Mesothelial cell of epicardium (in vitro differentiated cells): ENCODE measurements around the gene S1PR3. TPM values are rescaled to one million over a fixed set of nuclear protein-coding genes. Genes with fewer than 3 reads are reported as not detected.
A peak's percentile ranks its signal among the peaks of the same experiment; 100 is the strongest.

ENCODE experiments used
- DNase-seq, 2 experiments: peaks; one replicate each; pipeline ENCODE4 v3.0.0; 2021; ENCODE audit warnings: low spot score in 2 of 2; ENCODE audit not compliant: unreplicated experiment in 2 of 2
- H3K27ac Mint-ChIP-seq: 2 replicates; pipeline ENCODE4 v1.8.0; 2021; ENCODE audit warnings: mixed read lengths
- H3K27me3 Mint-ChIP-seq: 2 replicates; pipeline ENCODE4 v1.8.0; 2021; ENCODE audit warnings: low read depth, mixed read lengths
- H3K36me3 Mint-ChIP-seq: 2 replicates; pipeline ENCODE4 v1.8.0; 2021; ENCODE audit warnings: mixed read lengths
- H3K4me1 Mint-ChIP-seq: 2 replicates; pipeline ENCODE4 v1.8.0; 2021; ENCODE audit warnings: mixed read lengths
- H3K4me3 Mint-ChIP-seq: 2 replicates; pipeline ENCODE4 v1.8.0; 2021; ENCODE audit warnings: mild to moderate bottlenecking, moderate library complexity, mixed read lengths
- H3K9me3 Mint-ChIP-seq: 2 replicates; pipeline ENCODE4 v1.8.0; 2021; ENCODE audit warnings: mixed read lengths
- CTCF ChIP-seq: fragments of 200-600 bp; sonication (generic); IDR thresholded peaks from one replicate; pipeline ENCODE4 v1.5.0; 2021; ENCODE audit warnings: antibody characterized with exemption; ENCODE audit not compliant: unreplicated experiment
- total RNA-seq: library from RNA; stranded (reverse); gene quantifications from 3 replicates; pipeline ENCODE4 v1.2.1, GENCODE V29; 2021

S1PR3 gene
- total RNA-seq, 1 donor from 2014 or later: 38.2 TPM

GRCh38 chr9:88993871-88994460, 2.7 kb downstream of the S1PR3 start:
- Mint-ChIP-seq H3K36me3 (no peaks in the 10 kb centered on the region), H3K4me1 (peaks cover 41% of the 10 kb centered on the region), H3K27me3 (peaks cover 12% of the 10 kb centered on the region), H3K9me3 (no peaks in the 10 kb centered on the region), H3K27ac (no peak overlapping the region), H3K4me3 (peak overlapping the region; percentile 85)
- no peak for TF ChIP-seq CTCF
- DNase-seq: no peak

GRCh38 chr9:88994469-88995199, 3.4 kb downstream of the S1PR3 start:
- Mint-ChIP-seq H3K36me3 (no peaks in the 10 kb centered on the region), H3K27me3 (peaks cover 12% of the 10 kb centered on the region), H3K4me3 (peak overlapping the region; percentile 85), H3K27ac (peak overlapping the region; percentile 62), H3K9me3 (no peaks in the 10 kb centered on the region), H3K4me1 (peaks cover 40% of the 10 kb centered on the region)
- no peak for TF ChIP-seq CTCF
- no peak for DNase-seq

GRCh38 chr9:88995200-88995577, 3.9 kb downstream of the S1PR3 start:
- Mint-ChIP-seq H3K9me3 (no peaks in the 10 kb centered on the region), H3K4me3 (peak overlapping the region; percentile 85), H3K27ac (peak overlapping the region; percentile 36), H3K27me3 (peaks cover 12% of the 10 kb centered on the region), H3K36me3 (no peaks in the 10 kb centered on the region), H3K4me1 (peaks cover 41% of the 10 kb centered on the region)
- no peak for TF ChIP-seq CTCF
- no peak for DNase-seq

- TF ChIP-seq CTCF: no peak
- Mint-ChIP-seq H3K4me3 (peak overlapping the region; percentile 85), H3K27me3 (peaks cover 12% of the 10 kb centered on the region), H3K9me3 (no peaks in the 10 kb centered on the region), H3K36me3 (no peaks in the 10 kb centered on the region), H3K4me1 (peaks cover 42% of the 10 kb centered on the region), H3K27ac (no peak overlapping the region)
- DNase-seq: no peak
Observed at GRCh38 chr9:88995627-88996026, 4.4 kb downstream of the S1PR3 start.

GRCh38 chr9:88996046-88996920, 5.0 kb downstream of the S1PR3 start:
- H3K4me3 Mint-ChIP-seq: no peak overlapping the region
- H3K36me3 Mint-ChIP-seq: no peaks in the 10 kb centered on the region

More at GRCh38 chr9:88996046-88996920, 5.0 kb downstream of the S1PR3 start:
- no peak overlapping the region for H3K27ac Mint-ChIP-seq
- no peak for TF ChIP-seq CTCF
- no peaks in the 10 kb centered on the region for H3K9me3 Mint-ChIP-seq
- DNase-seq: no peak
- H3K4me1 Mint-ChIP-seq: peaks cover 45% of the 10 kb centered on the region
- peaks cover 12% of the 10 kb centered on the region for H3K27me3 Mint-ChIP-seq
